ENCODE results near the gene DOCK3. TPM values are rescaled to one million over a fixed set of nuclear protein-coding genes. Genes with fewer than 3 reads are reported as not detected.
A peak's percentile ranks its signal among the peaks of the same experiment; 100 is the strongest.
"Not testable (repeated sequence)": the region's sequence is repeated elsewhere in the genome, so short reads cannot be mapped to it uniquely, and the experiment has no call there.

DOCK3 gene
- total RNA-seq, 1 donor from 2014 or later: 0.29 TPM

GRCh38 chr3:51082363-51082762 lies 407.6 kb downstream of the DOCK3 start:
- DNase-seq (ENCODE audit: extremely low read depth, low read depth, low spot score): no peak

- DNase-seq (ENCODE audit: extremely low read depth, low read depth, low spot score): no peak
These were observed 408.8 kb downstream of the DOCK3 start for GRCh38 chr3:51083490-51083889.

- DNase-seq (ENCODE audit: extremely low read depth, low read depth, low spot score): not testable (repeated sequence)
These were observed 417.4 kb downstream of the DOCK3 start for GRCh38 chr3:51092141-51092540.

GRCh38 chr3:51094838-51095237 lies 420.1 kb downstream of the DOCK3 start:
- not testable (repeated sequence) for DNase-seq (ENCODE audit: extremely low read depth, low read depth, low spot score)

- DNase-seq (ENCODE audit: extremely low read depth, low read depth, low spot score): peak; percentile 7
These were observed 425.2 kb downstream of the DOCK3 start for GRCh38 chr3:51099794-51100535.

- no peak for DNase-seq (ENCODE audit: extremely low read depth, low read depth, low spot score)
These were observed 425.8 kb downstream of the DOCK3 start for GRCh38 chr3:51100536-51100851.

GRCh38 chr3:51102396-51102795 lies 427.7 kb downstream of the DOCK3 start:
- DNase-seq (ENCODE audit: extremely low read depth, low read depth, low spot score): no peak

- DNase-seq (ENCODE audit: extremely low read depth, low read depth, low spot score): no peak
These were observed 431.6 kb downstream of the DOCK3 start for GRCh38 chr3:51106242-51106876.

GRCh38 chr3:51110586-51110985 lies 435.9 kb downstream of the DOCK3 start:
- DNase-seq (ENCODE audit: extremely low read depth, low read depth, low spot score): no peak

- DNase-seq (ENCODE audit: extremely low read depth, low read depth, low spot score): no peak
These were observed 448.2 kb downstream of the DOCK3 start for GRCh38 chr3:51122944-51123343.

- DNase-seq (ENCODE audit: extremely low read depth, low read depth, low spot score): no peak
These were observed 448.8 kb downstream of the DOCK3 start for GRCh38 chr3:51123531-51123930.

- not testable (repeated sequence) for DNase-seq (ENCODE audit: extremely low read depth, low read depth, low spot score)
These were observed 456.9 kb downstream of the DOCK3 start for GRCh38 chr3:51131607-51132006.

- no peak for DNase-seq (ENCODE audit: extremely low read depth, low read depth, low spot score)
These were observed 463.0 kb downstream of the DOCK3 start for GRCh38 chr3:51137715-51138114.

GRCh38 chr3:51139616-51140015 lies 464.9 kb downstream of the DOCK3 start:
- DNase-seq (ENCODE audit: extremely low read depth, low read depth, low spot score): no peak

- no peak for DNase-seq (ENCODE audit: extremely low read depth, low read depth, low spot score)
These were observed 466.8 kb downstream of the DOCK3 start for GRCh38 chr3:51141573-51141972.

- DNase-seq (ENCODE audit: extremely low read depth, low read depth, low spot score): no peak
These were observed 471.3 kb downstream of the DOCK3 start for GRCh38 chr3:51145811-51146585.

GRCh38 chr3:51146781-51147180 lies 472.1 kb downstream of the DOCK3 start:
- DNase-seq (ENCODE audit: extremely low read depth, low read depth, low spot score): no peak

- no peak for DNase-seq (ENCODE audit: extremely low read depth, low read depth, low spot score)
These were observed 481.4 kb downstream of the DOCK3 start for GRCh38 chr3:51156147-51156546.

GRCh38 chr3:51163051-51163450 lies 488.3 kb downstream of the DOCK3 start:
- DNase-seq (ENCODE audit: extremely low read depth, low read depth, low spot score): no peak

GRCh38 chr3:51173518-51174271 lies 499.0 kb downstream of the DOCK3 start:
- DNase-seq (ENCODE audit: extremely low read depth, low read depth, low spot score): no peak

GRCh38 chr3:51176923-51177322 lies 502.2 kb downstream of the DOCK3 start:
- no peak for DNase-seq (ENCODE audit: extremely low read depth, low read depth, low spot score)

All from glomerular endothelial cell (primary cell).